Adrenal gland (tissue), 5 donors: Measurements from ENCODE around the gene GIGYF1.

Experiments
- POLR2A ChIP-seq, 2 donors: fragments of 450-650 bp; IDR thresholded peaks; one replicate each; pipeline ENCODE4 v1.6.1; 2017; ENCODE audit warnings: antibody characterized with exemption in 2 of 2, mild to moderate bottlenecking in 2 of 2, moderate library complexity in 1 of 2
- TF ChIP-seq, protein P1 (sequence below), 6 experiments: fragments of 450-650 bp in 4 of 6; fragments of 200-600 bp in 2 of 6; sonication (generic) in 1 of 6; IDR thresholded peaks; 1 replicate in 5 of 6; 2 replicates in 1 of 6; pipeline versions ENCODE4 v1.5.1 to v1.8.0; 2016 to 2021; ENCODE audit warnings: antibody characterized with exemption in 6 of 6, mild to moderate bottlenecking in 2 of 6, moderate library complexity in 1 of 6
- donor health status: DM: no; HTN: no; CAD: no.

- TF ChIP-seq, protein P1, sequence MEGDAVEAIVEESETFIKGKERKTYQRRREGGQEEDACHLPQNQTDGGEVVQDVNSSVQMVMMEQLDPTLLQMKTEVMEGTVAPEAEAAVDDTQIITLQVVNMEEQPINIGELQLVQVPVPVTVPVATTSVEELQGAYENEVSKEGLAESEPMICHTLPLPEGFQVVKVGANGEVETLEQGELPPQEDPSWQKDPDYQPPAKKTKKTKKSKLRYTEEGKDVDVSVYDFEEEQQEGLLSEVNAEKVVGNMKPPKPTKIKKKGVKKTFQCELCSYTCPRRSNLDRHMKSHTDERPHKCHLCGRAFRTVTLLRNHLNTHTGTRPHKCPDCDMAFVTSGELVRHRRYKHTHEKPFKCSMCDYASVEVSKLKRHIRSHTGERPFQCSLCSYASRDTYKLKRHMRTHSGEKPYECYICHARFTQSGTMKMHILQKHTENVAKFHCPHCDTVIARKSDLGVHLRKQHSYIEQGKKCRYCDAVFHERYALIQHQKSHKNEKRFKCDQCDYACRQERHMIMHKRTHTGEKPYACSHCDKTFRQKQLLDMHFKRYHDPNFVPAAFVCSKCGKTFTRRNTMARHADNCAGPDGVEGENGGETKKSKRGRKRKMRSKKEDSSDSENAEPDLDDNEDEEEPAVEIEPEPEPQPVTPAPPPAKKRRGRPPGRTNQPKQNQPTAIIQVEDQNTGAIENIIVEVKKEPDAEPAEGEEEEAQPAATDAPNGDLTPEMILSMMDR (IDR thresholded peaks at IDR 0.05), result no peak
- no peak for TF ChIP-seq POLR2A (IDR thresholded peaks at IDR 0.05)
Measured at GRCh38 chr7:100681491-100682227, 12.4 kb downstream of the GIGYF1 start.
